Transverse colon (tissue), 4 donors: Measurements from ENCODE around the gene KRTAP16-1. TPM values are rescaled to one million over a fixed set of nuclear protein-coding genes. Genes with fewer than 3 reads are reported as not detected.

Experiments
- DNase-seq: peaks from one replicate; pipeline ENCODE4 v3.0.0-alpha.2; 2019
- H3K27ac ChIP-seq, 4 donors: fragments of 200-600 bp; sonication (generic); 2 replicates each; pipeline ENCODE4 v1.5.1; 2016 to 2018; ENCODE audit warnings: inconsistent platforms in 4 of 4
- H3K27me3 ChIP-seq: fragments of 200-600 bp; sonication (generic); 2 replicates; pipeline ENCODE4 v1.5.1; 2017; ENCODE audit warnings: inconsistent platforms
- H3K36me3 ChIP-seq, 4 donors: fragments of 200-600 bp; sonication (generic); 2 replicates each; pipeline ENCODE4 v1.5.1; 2017 to 2019; ENCODE audit warnings: inconsistent platforms in 4 of 4
- H3K4me1 ChIP-seq, 4 donors: fragments of 200-600 bp; sonication (generic); 2 replicates each; pipeline ENCODE4 v1.5.1; 2017 to 2020; ENCODE audit warnings: inconsistent platforms in 4 of 4
- H3K4me3 ChIP-seq, 4 donors: fragments of 200-600 bp; sonication (generic); 1 replicate in 1 of 4; 2 replicates in 3 of 4; pipeline versions ENCODE4 v1.5.1 to v1.6.1; 2017 to 2019; ENCODE audit warnings: inconsistent platforms in 4 of 4
- H3K9me3 ChIP-seq, 2 donors: fragments of 200-600 bp; sonication (generic); 2 replicates each; pipeline ENCODE4 v1.5.1; 2017 to 2019; ENCODE audit warnings: inconsistent platforms in 2 of 2
- CTCF ChIP-seq, 5 experiments: fragments of 200-600 bp in 3 of 5; fragments of 450-650 bp in 2 of 5; sonication (generic) in 3 of 5; IDR thresholded peaks; 1 replicate in 2 of 5; 2 replicates in 3 of 5; pipeline ENCODE4 v1.5.1; 2016 to 2017; ENCODE audit warnings: antibody characterized with exemption in 5 of 5, inconsistent platforms in 3 of 5, mild to moderate bottlenecking in 2 of 5, moderate library complexity in 1 of 5
- EP300 ChIP-seq: sonication (generic); formaldehyde crosslinking; IDR thresholded peaks from one replicate; pipeline ENCODE4 v1.6.1; 2017; ENCODE audit warnings: antibody characterized with exemption, low read depth
- POLR2A ChIP-seq: fragments of 450-650 bp; IDR thresholded peaks from one replicate; pipeline ENCODE4 v1.6.1; 2016; ENCODE audit warnings: antibody characterized with exemption, mild to moderate bottlenecking, moderate library complexity
- POLR2AphosphoS5 ChIP-seq, 3 donors: sonication (generic); formaldehyde crosslinking; IDR thresholded peaks; one replicate each; pipeline ENCODE4 v1.6.1; 2016; ENCODE audit warnings: antibody characterized with exemption in 3 of 3
- WGBS, 2 donors: methylation state at CpG; one replicate each; pipeline ENCODE4 v1.1.5; 2018; ENCODE audit warnings: low coverage in 1 of 2; 5-methylcytosine and 5-hydroxymethylcytosine counted together
- in situ Hi-C, 4 donors: fragments of 200-750 bp; cut with MboI; loops; one replicate each; pipeline versions ENCODE4 v1.15.0 to v1.15.1; 2017; ENCODE audit warnings: low sequenced_read_pairs in 3 of 4, low pct_ligation_motif_present in 1 of 4, low pct_unique_long_range_greater_than_20kb in 1 of 4
- intact Hi-C: fragments of 100-400 bp; cut with DNase I; formaldehyde crosslinking; loops from one replicate; pipeline ENCODE4 v1.15.1; 2023; ENCODE audit warnings: low total_unique reads
- total RNA-seq, 4 donors: library from RNA; depleted of rRNA; stranded (reverse); fragments of >200 nt; gene quantifications; one replicate each; pipeline ENCODE4 v1.1.0, GENCODE V29; 2016

KRTAP16-1 gene
- total RNA-seq, 4 donors from 2014 or later = not detected

- intact Hi-C loops (no loop called here), in situ Hi-C loops (loop anchor here in 1 of 4 donors (25.0 kb wide), 1 partner anchor 519 kb away; the partner anchor contains the start of gene KRT10)
- 74% methylated on average over 7 of the region's 7 CpGs; no CpG with 5 or more reads in 1 of the 2 donors for WGBS, 2 donors
- no peaks in the 10 kb centered on the region for H3K4me1 ChIP-seq
- DNase-seq = no peak
- H3K27me3 ChIP-seq = no peaks in the 10 kb centered on the region
- H3K27ac ChIP-seq = no peak overlapping the region
- no peaks in the 10 kb centered on the region for H3K9me3 ChIP-seq
- TF ChIP-seq EP300 (no peak), CTCF (IDR thresholded peaks at IDR 0.05) (no peak), POLR2A (no peak)
- no peak overlapping the region for H3K4me3 ChIP-seq
- no peaks in the 10 kb centered on the region for H3K36me3 ChIP-seq
Measured at GRCh38 chr17:41331606-41332005, 22.5 kb upstream of the KRTAP16-1 start.

DNA sequence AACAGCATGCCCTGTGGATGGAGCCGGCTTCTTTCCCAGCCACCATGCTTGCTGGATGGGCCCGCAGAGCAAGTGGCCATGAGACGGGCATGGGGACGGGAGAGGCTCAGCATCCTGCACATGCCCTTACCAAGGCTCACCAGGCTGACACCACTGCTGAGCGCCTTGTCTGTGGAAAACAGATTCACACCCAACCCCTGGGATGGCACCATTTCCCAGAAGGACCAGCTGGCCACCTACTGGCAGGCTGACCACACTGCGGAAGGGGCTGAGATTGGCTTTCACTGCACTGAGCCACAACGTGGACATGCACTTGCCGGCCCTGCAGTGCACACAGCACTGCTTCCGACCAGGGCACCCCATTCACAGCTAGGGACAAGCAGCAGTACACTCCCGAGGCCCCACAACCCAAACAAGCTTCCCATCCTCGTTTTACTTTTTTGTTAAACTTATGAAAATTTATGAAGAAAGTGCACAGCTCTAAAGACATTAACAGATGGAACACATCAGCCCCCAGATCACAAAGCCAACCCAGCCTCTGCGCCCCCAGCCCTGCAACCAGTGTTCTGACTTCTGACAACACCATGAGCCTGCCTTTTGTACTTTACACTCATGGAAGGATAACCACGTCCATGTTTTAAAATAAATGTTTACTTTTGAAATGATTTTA lies 20.3 kb upstream of the KRTAP16-1 start:
- in situ Hi-C loops = loop anchor here in 3 of 4 donors (10.0 to 25.0 kb wide), 2 partner anchors 415 to 517 kb away; partner anchors contain the start of gene KRT10 (in 1 of the 3)

GRCh38 chr17:41328207-41328606 lies 19.1 kb upstream of the KRTAP16-1 start:
- H3K36me3 ChIP-seq = no peaks in the 10 kb centered on the region
- H3K4me1 ChIP-seq = no peaks in the 10 kb centered on the region
- DNase-seq = no peak
- no peaks in the 10 kb centered on the region for H3K27me3 ChIP-seq
- WGBS, 2 donors = 60% methylated on average over 5 of the region's 7 CpGs; no CpG with 5 or more reads in 1 of the 2 donors
- TF ChIP-seq POLR2AphosphoS5 (IDR thresholded peaks at IDR 0.05) (no peak), EP300 (no peak), CTCF (IDR thresholded peaks at IDR 0.05) (no peak), POLR2A (no peak)
- in situ Hi-C loops = loop anchor here in 3 of 4 donors (10.0 to 25.0 kb wide), 2 partner anchors 413 to 516 kb away; partner anchors contain the start of gene KRT10 (in 1 of the 3)
- H3K9me3 ChIP-seq = no peaks in the 10 kb centered on the region
- intact Hi-C loops = no loop called here
- H3K27ac ChIP-seq = no peak overlapping the region
- no peak overlapping the region for H3K4me3 ChIP-seq

More for the DNA sequence above, 20.3 kb upstream of the KRTAP16-1 start:
- DNase-seq = peak; percentile 56
- intact Hi-C loops = no loop called here
- 26 to 45% methylated on average over 4 to 13 of the region's 13 CpGs for WGBS, 2 donors
- Histone ChIP-seq H3K36me3 (no peaks in the 10 kb centered on the region), H3K27ac (no peak overlapping the region), H3K4me3 (no peak overlapping the region), H3K9me3 (no peaks in the 10 kb centered on the region), H3K27me3 (no peaks in the 10 kb centered on the region), H3K4me1 (no peaks in the 10 kb centered on the region)
- TF ChIP-seq POLR2A (no peak), CTCF (IDR thresholded peaks at IDR 0.05) (peak; percentile 43 to 73 (median 67))

DNA sequence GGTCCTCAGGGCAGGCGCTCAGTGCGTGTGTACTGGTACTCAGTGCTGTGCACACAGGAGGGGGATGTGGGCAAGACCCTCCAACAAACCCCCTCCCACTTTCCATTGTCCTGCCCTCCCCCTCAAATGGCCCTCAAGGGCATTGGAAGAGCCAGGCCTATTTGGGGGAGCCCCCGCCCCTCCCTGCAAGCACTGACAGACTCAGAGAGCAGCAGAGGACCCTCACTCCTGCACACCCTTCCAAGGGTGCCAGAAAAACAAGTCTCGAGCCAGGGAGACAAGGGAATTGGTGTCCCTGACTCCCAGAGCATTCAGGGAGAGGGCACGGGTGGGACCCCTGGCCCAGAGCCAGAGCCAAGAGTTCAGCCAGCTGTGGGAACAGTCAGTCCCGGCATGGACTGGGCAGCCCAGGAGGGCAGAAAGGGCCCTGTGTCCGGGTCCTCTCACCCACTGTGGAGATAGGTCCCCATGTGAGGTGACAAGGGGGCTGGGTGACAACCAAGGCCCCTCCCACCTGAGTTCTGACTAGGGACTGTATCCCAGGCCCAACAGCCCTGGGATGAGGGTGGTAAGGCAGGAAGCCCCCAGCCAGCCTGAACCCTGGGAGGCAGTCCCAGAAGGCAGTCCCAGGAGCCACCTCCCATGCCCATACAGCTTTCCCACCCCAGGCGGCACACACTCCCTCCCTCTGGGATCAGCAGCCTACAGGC lies 18.5 kb upstream of the KRTAP16-1 start:
- WGBS, 2 donors = 75% methylated on average over 8 of the region's 8 CpGs; no CpG with 5 or more reads in 1 of the 2 donors
- intact Hi-C loops = no loop called here
- no peak overlapping the region for H3K4me3 ChIP-seq
- no peaks in the 10 kb centered on the region for H3K27me3 ChIP-seq
- H3K4me1 ChIP-seq = no peaks in the 10 kb centered on the region
- H3K9me3 ChIP-seq = no peaks in the 10 kb centered on the region
- no peak for DNase-seq
- H3K27ac ChIP-seq = no peak overlapping the region
- no peak for TF ChIP-seq CTCF (IDR thresholded peaks at IDR 0.05)
- TF ChIP-seq POLR2AphosphoS5 (IDR thresholded peaks at IDR 0.05) = no peak
- TF ChIP-seq EP300 = no peak
- no peak for TF ChIP-seq POLR2A
- in situ Hi-C loops = loop anchor here in 3 of 4 donors (10.0 to 25.0 kb wide), 2 partner anchors 413 to 515 kb away; partner anchors contain the start of gene KRT10 (in 1 of the 3)
- no peaks in the 10 kb centered on the region for H3K36me3 ChIP-seq
